Liver (tissue), 9 donors: ENCODE measurements around the gene WDR7. TPM values are rescaled to one million over a fixed set of nuclear protein-coding genes. Genes with fewer than 3 reads are reported as not detected.

Source experiments
- DNase-seq: peaks from one replicate; pipeline ENCODE4 v3.0.0-alpha.2; 2017; ENCODE audit warnings: low spot score
- H3K27ac ChIP-seq, 2 donors: one replicate each; pipeline ENCODE4 v1.7.0; 2013; ENCODE audit warnings: inconsistent platforms in 2 of 2, low read length in 2 of 2, control low read depth in 1 of 2, low read depth in 1 of 2, mild to moderate bottlenecking in 1 of 2
- H3K27me3 ChIP-seq, 4 donors: one replicate each; pipeline versions ENCODE4 v1.6.1 to v1.7.0; 2013; ENCODE audit warnings: low read length in 3 of 4, inconsistent platforms in 1 of 4, mild to moderate bottlenecking in 1 of 4, moderate library complexity in 1 of 4; ENCODE audit not compliant: control insufficient read depth in 4 of 4, insufficient read depth in 4 of 4
- H3K36me3 ChIP-seq, 4 donors: one replicate each; pipeline versions ENCODE4 v1.6.1 to v1.7.0; 2013; ENCODE audit warnings: low read length in 3 of 4, mild to moderate bottlenecking in 3 of 4, low read depth in 1 of 4, moderate library complexity in 1 of 4; ENCODE audit not compliant: control insufficient read depth in 4 of 4, insufficient read depth in 3 of 4
- H3K4me1 ChIP-seq, 4 donors: one replicate each; pipeline versions ENCODE4 v1.6.1 to v1.7.0; 2013; ENCODE audit warnings: low read length in 3 of 4, mild to moderate bottlenecking in 3 of 4, moderate library complexity in 1 of 4; ENCODE audit not compliant: control insufficient read depth in 4 of 4, insufficient read depth in 4 of 4
- H3K4me3 ChIP-seq, 3 donors: one replicate each; pipeline versions ENCODE4 v1.6.1 to v1.7.0; 2013; ENCODE audit warnings: low read length in 3 of 3, control low read depth in 1 of 3, low read depth in 1 of 3, mild to moderate bottlenecking in 1 of 3
- H3K9ac ChIP-seq, 2 donors: one replicate each; pipeline ENCODE4 v1.7.0; 2013; ENCODE audit warnings: low read length in 2 of 2, mild to moderate bottlenecking in 2 of 2, moderate library complexity in 2 of 2, control low read depth in 1 of 2, low read depth in 1 of 2
- H3K9me3 ChIP-seq, 4 donors: one replicate each; pipeline versions ENCODE4 v1.6.1 to v1.7.0; 2013; ENCODE audit warnings: low read length in 3 of 4; ENCODE audit not compliant: control insufficient read depth in 4 of 4
- ATF3 ChIP-seq: IDR thresholded peaks from 2 replicates; pipeline ENCODE4 v1.6.1; 2016; ENCODE audit warnings: antibody characterized with exemption
- CTCF ChIP-seq: fragments of 150-350 bp; IDR thresholded peaks from 2 replicates; pipeline ENCODE4 v1.5.1; 2017; ENCODE audit warnings: improper control_type of control experiment, low read depth, low read length; ENCODE audit not compliant: missing input control
- FOXA1 ChIP-seq: IDR thresholded peaks from 2 replicates; pipeline ENCODE4 v1.6.1; 2016; ENCODE audit warnings: antibody characterized with exemption
- FOXA2 ChIP-seq: IDR thresholded peaks from 2 replicates; pipeline ENCODE4 v1.6.1; 2016; ENCODE audit warnings: antibody characterized with exemption
- GABPA ChIP-seq, 2 donors: IDR thresholded peaks in 1 of 2; conservative IDR thresholded peaks in 1 of 2; 2 replicates each; pipeline ENCODE4 v1.6.1; 2016; ENCODE audit warnings: antibody characterized with exemption in 2 of 2, mild to moderate bottlenecking in 1 of 2, moderate library complexity in 1 of 2
- HNF4A ChIP-seq, 2 donors: conservative IDR thresholded peaks; 2 replicates each; pipeline ENCODE4 v1.6.1; 2016; ENCODE audit warnings: antibody characterized with exemption in 2 of 2, mild to moderate bottlenecking in 2 of 2
- HNF4G ChIP-seq: IDR thresholded peaks from 2 replicates; pipeline ENCODE4 v1.6.1; 2016; ENCODE audit warnings: antibody characterized with exemption
- MAX ChIP-seq: IDR thresholded peaks from 2 replicates; pipeline ENCODE4 v1.6.1; 2016; ENCODE audit warnings: antibody characterized with exemption
- NR2F2 ChIP-seq: IDR thresholded peaks from 2 replicates; pipeline ENCODE4 v1.6.1; 2016; ENCODE audit warnings: antibody characterized with exemption
- RAD21 ChIP-seq, 2 donors: IDR thresholded peaks; 2 replicates each; pipeline ENCODE4 v1.6.1; 2016; ENCODE audit warnings: antibody characterized with exemption in 2 of 2, mild to moderate bottlenecking in 2 of 2
- REST ChIP-seq: IDR thresholded peaks from 2 replicates; pipeline ENCODE4 v1.6.1; 2016; ENCODE audit warnings: antibody characterized with exemption, mild to moderate bottlenecking
- RXRA ChIP-seq, 2 donors: IDR thresholded peaks; 2 replicates each; pipeline ENCODE4 v1.6.1; 2017 to 2018; ENCODE audit warnings: antibody characterized with exemption in 2 of 2, mild to moderate bottlenecking in 1 of 2
- SP1 ChIP-seq: IDR thresholded peaks from 2 replicates; pipeline ENCODE4 v1.6.1; 2018; ENCODE audit warnings: antibody characterized with exemption, mild to moderate bottlenecking
- TAF1 ChIP-seq: conservative IDR thresholded peaks from 2 replicates; pipeline ENCODE4 v1.6.1; 2016; ENCODE audit warnings: antibody characterized with exemption, mild to moderate bottlenecking
- YY1 ChIP-seq: IDR thresholded peaks from 2 replicates; pipeline ENCODE4 v1.6.1; 2016; ENCODE audit warnings: antibody characterized with exemption, mild to moderate bottlenecking
- ZBTB33 ChIP-seq: IDR thresholded peaks from 2 replicates; pipeline ENCODE4 v1.6.1; 2016; ENCODE audit warnings: antibody characterized with exemption
- WGBS: extraction: QIAGEN DNeasy Blood & Tissue Kit; methylation state at CpG from one replicate; pipeline ENCODE4 v1.1.7; 2013; 5-methylcytosine and 5-hydroxymethylcytosine counted together
- polyA plus RNA-seq, 2 donors: library from polyadenylated mRNA; stranded (reverse) in 1 of 2; unstranded in 1 of 2; fragments of 200-250 nt in 1 of 2; fragments of >200 nt in 1 of 2; fragmentation: Nextera tagmentation in 1 of 2; extraction: Ambion mirVana in 1 of 2; gene quantifications; one replicate each; pipeline versions ENCODE4 v1.2.1 to v1.2.3, GENCODE V29; 2013 to 2015
- total RNA-seq, 2 donors: library from RNA; depleted of rRNA; stranded (reverse); fragments of >200 nt; gene quantifications; one replicate each; pipeline ENCODE4 v1.2.3, GENCODE V29; 2014
- donor health status: healthy.
- donor health status: healthy.
- donor health status: healthy.
- donor health status: healthy.
- donor health status: healthy.

Gene WDR7
- total and polyA plus RNA-seq, 4 donors, result 4.5 to 26.6 (median 13.2) TPM

GRCh38 chr18:56738184-56738583, 87.0 kb downstream of the WDR7 start:
- H3K36me3 ChIP-seq, result no peaks in the 10 kb centered on the region
- 98% methylated on average over 5 of the region's 5 CpGs for WGBS
- H3K27me3 ChIP-seq, result no peaks in the 10 kb centered on the region
- TF ChIP-seq YY1 (no peak), ATF3 (no peak), MAX (no peak), TAF1 (no peak)
- H3K9me3 ChIP-seq, result no peaks in the 10 kb centered on the region
- no peaks in the 10 kb centered on the region for H3K4me1 ChIP-seq
- H3K27ac ChIP-seq, result no peak overlapping the region
- DNase-seq, result no peak
- H3K4me3 ChIP-seq, result no peak overlapping the region
- H3K9ac ChIP-seq, result no peak overlapping the region

- H3K4me1 ChIP-seq, result no peaks in the 10 kb centered on the region
- H3K9ac ChIP-seq, result no peak overlapping the region
- H3K4me3 ChIP-seq, result no peak overlapping the region
- 98% methylated on average over 2 of the region's 2 CpGs for WGBS
- TF ChIP-seq NR2F2 (no peak), TAF1 (no peak), FOXA1 (no peak), RAD21 (IDR thresholded peaks at IDR 0.05) (no peak), FOXA2 (no peak), HNF4G (no peak), CTCF (no peak), ZBTB33 (no peak), YY1 (no peak), REST (no peak), GABPA (IDR thresholded peaks at IDR 0.05 in 1 of 2, conservative IDR thresholded peaks at IDR 0.05 in 1 of 2) (no peak), SP1 (no peak), ATF3 (no peak), HNF4A (conservative IDR thresholded peaks at IDR 0.05) (no peak), RXRA (IDR thresholded peaks at IDR 0.05) (no peak)
- no peaks in the 10 kb centered on the region for H3K9me3 ChIP-seq
- DNase-seq, result no peak
- H3K27ac ChIP-seq, result no peak overlapping the region
- no peaks in the 10 kb centered on the region for H3K27me3 ChIP-seq
- no peaks in the 10 kb centered on the region for H3K36me3 ChIP-seq
Measured at GRCh38 chr18:56739731-56740130, 88.6 kb downstream of the WDR7 start.
